HG03521 (cell line): ENCODE measurements around the gene TTLL1.

Experiments
- ATAC-seq: cut with Tn5 transposase; IDR thresholded peaks from one replicate; pipeline ENCODE4 v1.9.1; 2021; ENCODE audit warnings: mild to moderate bottlenecking, moderate library complexity; ENCODE audit not compliant: unreplicated experiment

TTLL1 gene

GRCh38 chr22:43088984-43089717 lies at the start of gene TTLL1:
TSS of gene TTLL1 (minus strand) at chr22:43089391. CDS start at chr22:43075586, 13,805 bp downstream.
- peak; percentile 87 for ATAC-seq

- ATAC-seq = no peak
Observed at GRCh38 chr22:43136801-43137200, 47.6 kb upstream of the TTLL1 start.

- no peak for ATAC-seq
Observed at GRCh38 chr22:43136255-43136654, 47.1 kb upstream of the TTLL1 start.

GRCh38 chr22:43135565-43135964 lies 46.4 kb upstream of the TTLL1 start:
- ATAC-seq = no peak

- no peak for ATAC-seq
Observed at GRCh38 chr22:43134553-43134952, 45.4 kb upstream of the TTLL1 start.

- ATAC-seq = no peak
Observed at GRCh38 chr22:43133401-43133800, 44.2 kb upstream of the TTLL1 start.

- ATAC-seq = no peak
Observed at GRCh38 chr22:43131773-43132501, 42.7 kb upstream of the TTLL1 start.

- ATAC-seq = no peak
Observed at GRCh38 chr22:43129426-43130425, 40.5 kb upstream of the TTLL1 start.

GRCh38 chr22:43128928-43129424 lies 39.8 kb upstream of the TTLL1 start:
- no peak for ATAC-seq

GRCh38 chr22:43128116-43128515 lies 38.9 kb upstream of the TTLL1 start:
- ATAC-seq = no peak

- ATAC-seq = no peak
Observed at GRCh38 chr22:43127166-43127908, 38.1 kb upstream of the TTLL1 start.

- ATAC-seq = no peak
Observed at GRCh38 chr22:43126501-43127165, 37.4 kb upstream of the TTLL1 start.

- peak; percentile 57 for ATAC-seq
Observed at GRCh38 chr22:43118953-43119458, 29.8 kb upstream of the TTLL1 start.

GRCh38 chr22:43118024-43118849 lies 29.0 kb upstream of the TTLL1 start:
- ATAC-seq = peak; percentile 3

GRCh38 chr22:43116932-43117331 lies 27.7 kb upstream of the TTLL1 start:
- ATAC-seq = no peak

GRCh38 chr22:43114958-43115357 lies 25.8 kb upstream of the TTLL1 start:
- ATAC-seq = no peak

GRCh38 chr22:43113526-43114251 lies 24.5 kb upstream of the TTLL1 start:
- no peak for ATAC-seq
